Immature natural killer cell (primary cell): ENCODE results near the gene SGMS2. TPM values are rescaled to one million over a fixed set of nuclear protein-coding genes. Genes with fewer than 3 reads are reported as not detected.

Source experiments
- DNase-seq, 3 donors: peaks; one replicate each; pipeline ENCODE4 v3.0.0; 2022; ENCODE audit warnings: mixed read lengths in 1 of 3
- H3K27ac Mint-ChIP-seq, 6 donors: one replicate each; pipeline ENCODE4 v1.8.0; 2020; ENCODE audit warnings: mixed read lengths in 6 of 6, mild to moderate bottlenecking in 5 of 6, inconsistent platforms in 4 of 6, moderate library complexity in 3 of 6
- H3K27me3 Mint-ChIP-seq, 3 donors: one replicate each; pipeline ENCODE4 v1.8.0; 2020 to 2021; ENCODE audit warnings: low read depth in 3 of 3, mild to moderate bottlenecking in 3 of 3, mixed read lengths in 3 of 3, moderate library complexity in 3 of 3, inconsistent platforms in 1 of 3
- H3K36me3 Mint-ChIP-seq, 3 donors: one replicate each; pipeline ENCODE4 v1.8.0; 2020; ENCODE audit warnings: mixed read lengths in 3 of 3, inconsistent platforms in 2 of 3, mild to moderate bottlenecking in 2 of 3
- H3K4me1 Mint-ChIP-seq, 2 donors: one replicate each; pipeline ENCODE4 v1.8.0; 2020; ENCODE audit warnings: inconsistent platforms in 2 of 2, mild to moderate bottlenecking in 2 of 2, mixed read lengths in 2 of 2, moderate library complexity in 1 of 2
- H3K4me3 Mint-ChIP-seq, 5 donors: one replicate each; pipeline ENCODE4 v1.8.0; 2020; ENCODE audit warnings: mild to moderate bottlenecking in 5 of 5, mixed read lengths in 5 of 5, inconsistent platforms in 3 of 5, moderate library complexity in 3 of 5
- H3K9me3 Mint-ChIP-seq, 6 donors: one replicate each; pipeline ENCODE4 v1.8.0; 2020; ENCODE audit warnings: mild to moderate bottlenecking in 6 of 6, mixed read lengths in 6 of 6, inconsistent platforms in 4 of 6, moderate library complexity in 3 of 6
- polyA plus RNA-seq, 3 donors: library from polyadenylated mRNA; unstranded; fragments of 300-500 nt; fragmentation: Illumina TruSeq; gene quantifications; one replicate each; pipeline ENCODE4 v1.2.3, GENCODE V29; 2021

SGMS2 gene
- polyA plus RNA-seq, 3 donors from 2014 or later, result 0.56 TPM; not detected in 2

DNA sequence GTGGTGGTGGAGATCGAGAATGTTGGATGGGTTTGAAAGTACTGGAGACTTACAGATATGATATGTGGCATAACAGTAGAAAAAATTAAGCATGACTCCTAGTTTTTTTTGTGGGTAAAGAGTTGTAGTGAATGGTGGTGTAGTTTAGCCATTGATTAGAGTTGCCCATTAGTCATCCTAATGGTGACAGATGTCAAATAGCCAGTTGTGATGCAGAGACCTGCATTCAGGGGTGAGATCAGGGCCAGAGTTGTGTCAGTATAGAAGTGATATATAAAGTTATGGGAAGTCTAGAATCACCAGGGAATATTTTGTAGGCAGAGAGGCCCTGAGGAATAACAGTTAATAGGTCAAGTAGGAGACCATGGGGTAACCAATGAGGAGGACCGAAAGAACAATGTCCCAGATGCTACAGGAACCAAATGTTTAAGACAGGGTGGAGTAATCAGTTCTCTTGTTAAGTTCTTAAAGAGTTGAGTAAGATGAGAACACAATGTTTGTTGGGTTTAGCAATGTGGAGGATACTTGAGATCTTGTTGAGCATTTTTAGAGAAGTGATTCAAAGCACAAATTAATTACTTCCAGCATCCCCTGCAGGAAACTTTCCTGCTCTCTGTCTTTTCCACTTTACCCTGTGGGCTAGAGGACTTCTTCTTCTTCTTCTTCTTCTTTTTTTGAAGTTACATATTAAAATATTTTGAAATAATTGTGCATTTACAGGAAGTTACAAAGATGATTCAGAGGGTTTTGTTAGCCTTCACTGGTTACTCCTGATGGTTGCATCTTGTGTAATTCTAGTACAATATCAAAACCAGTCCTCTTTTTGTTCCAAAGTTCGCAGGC, 13.3 kb downstream of the SGMS2 start:
- no peak for DNase-seq
- Mint-ChIP-seq H3K36me3 (no peaks in the 10 kb centered on the region), H3K4me3 (no peak overlapping the region), H3K27ac (no peak overlapping the region), H3K9me3 (peaks cover 0 to 3% (median 0%) of the 10 kb centered on the region in 6 donors), H3K27me3 (no peaks in the 10 kb centered on the region), H3K4me1 (no peaks in the 10 kb centered on the region)

DNA sequence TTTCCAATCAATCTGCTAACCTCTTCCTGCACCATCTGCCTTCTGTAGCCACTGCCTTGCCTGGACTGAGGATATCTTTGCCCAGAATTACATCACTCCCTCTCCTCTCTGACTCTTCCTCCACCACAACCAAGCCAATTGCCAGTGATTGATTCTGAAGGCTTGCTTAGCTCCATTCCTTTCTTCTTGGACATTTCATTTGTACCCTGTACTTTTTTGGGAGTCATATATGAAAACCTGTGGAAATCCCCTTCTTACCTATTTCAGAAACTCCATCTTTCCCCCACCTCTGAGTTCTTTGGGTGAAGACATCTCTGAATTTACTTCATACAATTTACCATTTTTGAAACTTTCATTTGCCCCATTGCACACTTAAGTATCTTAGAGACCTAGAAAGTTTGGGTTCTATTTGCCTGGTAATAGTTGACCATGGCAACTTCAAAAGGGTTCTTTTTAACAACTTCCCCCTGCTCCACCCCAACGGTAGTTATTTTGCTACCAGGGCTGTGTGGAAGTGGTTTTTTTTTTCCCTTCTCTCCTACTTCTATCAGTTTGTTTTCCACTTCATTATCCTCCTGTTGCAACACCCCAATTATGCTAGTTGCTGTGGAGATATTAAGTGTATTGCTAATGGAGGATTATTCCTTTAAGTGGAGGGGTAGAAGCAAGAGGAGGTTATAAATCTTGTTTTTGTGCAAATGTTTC, 14.3 kb downstream of the SGMS2 start:
- no peak overlapping the region for H3K27ac Mint-ChIP-seq
- no peaks in the 10 kb centered on the region for H3K36me3 Mint-ChIP-seq
- H3K27me3 Mint-ChIP-seq, result peaks cover 0 to 2% (median 2%) of the 10 kb centered on the region in 3 donors
- peaks cover 0 to 3% (median 0%) of the 10 kb centered on the region in 6 donors for H3K9me3 Mint-ChIP-seq
- H3K4me3 Mint-ChIP-seq, result no peak overlapping the region
- no peaks in the 10 kb centered on the region for H3K4me1 Mint-ChIP-seq
- no peak for DNase-seq

DNA sequence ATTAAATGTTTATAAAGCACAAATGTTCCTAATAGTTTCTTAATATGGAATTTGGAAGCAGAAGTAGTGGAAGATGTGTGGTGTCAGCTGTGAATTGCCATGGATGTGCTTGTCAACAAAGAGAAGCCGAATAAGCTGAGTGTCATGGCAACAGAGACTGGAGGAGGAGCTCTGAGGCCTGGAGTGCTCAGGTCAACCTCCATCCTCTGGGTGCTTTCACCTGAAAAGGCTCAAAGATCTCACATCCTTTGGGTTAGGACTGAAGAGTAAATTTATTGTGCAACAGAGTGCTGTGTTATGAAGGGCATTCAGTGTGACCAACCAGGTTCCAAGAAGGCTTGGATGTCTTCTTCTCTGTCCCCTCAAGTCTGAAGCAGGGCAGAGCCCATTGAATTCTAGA, 18.7 kb downstream of the SGMS2 start:
- Mint-ChIP-seq H3K27ac (no peak overlapping the region), H3K4me1 (no peaks in the 10 kb centered on the region), H3K27me3 (peaks cover 0 to 4% (median 2%) of the 10 kb centered on the region in 3 donors), H3K9me3 (peaks cover 0 to 3% (median 0%) of the 10 kb centered on the region in 6 donors), H3K4me3 (no peak overlapping the region), H3K36me3 (no peaks in the 10 kb centered on the region)
- no peak for DNase-seq

DNA sequence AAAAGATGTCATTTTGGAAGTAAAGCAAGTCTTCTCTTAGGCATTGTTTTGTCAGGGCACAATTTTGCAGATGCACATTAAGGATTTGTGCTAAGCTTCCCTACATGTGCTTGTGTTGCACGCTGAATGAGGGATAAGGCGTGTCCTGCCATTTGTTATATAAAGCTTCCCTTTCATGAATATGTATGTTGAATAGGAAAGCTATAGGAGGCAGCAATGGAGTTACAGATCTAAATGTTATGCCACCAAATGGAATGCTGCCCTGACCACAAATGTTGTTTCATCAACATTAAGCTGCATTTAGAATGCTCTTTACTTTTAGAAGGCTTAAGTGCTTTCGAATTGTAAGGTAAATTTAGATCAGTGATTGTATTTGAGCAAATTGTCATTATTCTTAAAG, 20.9 kb downstream of the SGMS2 start:
- H3K9me3 Mint-ChIP-seq, result peaks cover 0 to 5% (median 0%) of the 10 kb centered on the region in 6 donors
- no peak overlapping the region for H3K4me3 Mint-ChIP-seq
- no peaks in the 10 kb centered on the region for H3K36me3 Mint-ChIP-seq
- H3K27me3 Mint-ChIP-seq, result peaks cover 0 to 4% (median 2%) of the 10 kb centered on the region in 3 donors
- no peak overlapping the region for H3K27ac Mint-ChIP-seq
- DNase-seq, result no peak
- no peaks in the 10 kb centered on the region for H3K4me1 Mint-ChIP-seq

DNA sequence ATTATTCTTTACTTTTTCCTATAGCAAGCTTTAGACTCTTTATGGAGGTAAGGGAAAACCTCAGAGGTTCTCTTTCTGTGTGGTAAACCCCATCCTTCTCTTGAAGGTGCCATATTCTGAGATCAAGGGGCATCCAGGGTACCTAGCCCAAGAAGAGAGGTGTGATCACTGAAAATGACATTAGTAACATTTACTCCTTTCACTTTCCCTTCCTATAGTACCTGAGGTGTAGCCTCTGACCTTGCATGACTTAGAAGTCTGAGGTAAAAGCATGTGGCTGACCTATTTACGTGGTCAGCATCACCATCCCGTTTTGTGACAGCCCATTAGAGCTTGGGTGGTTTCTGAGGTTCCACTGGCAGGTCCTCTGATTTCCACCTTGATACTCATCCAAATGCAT, 25.7 kb downstream of the SGMS2 start:
- no peak overlapping the region for H3K27ac Mint-ChIP-seq

DNA sequence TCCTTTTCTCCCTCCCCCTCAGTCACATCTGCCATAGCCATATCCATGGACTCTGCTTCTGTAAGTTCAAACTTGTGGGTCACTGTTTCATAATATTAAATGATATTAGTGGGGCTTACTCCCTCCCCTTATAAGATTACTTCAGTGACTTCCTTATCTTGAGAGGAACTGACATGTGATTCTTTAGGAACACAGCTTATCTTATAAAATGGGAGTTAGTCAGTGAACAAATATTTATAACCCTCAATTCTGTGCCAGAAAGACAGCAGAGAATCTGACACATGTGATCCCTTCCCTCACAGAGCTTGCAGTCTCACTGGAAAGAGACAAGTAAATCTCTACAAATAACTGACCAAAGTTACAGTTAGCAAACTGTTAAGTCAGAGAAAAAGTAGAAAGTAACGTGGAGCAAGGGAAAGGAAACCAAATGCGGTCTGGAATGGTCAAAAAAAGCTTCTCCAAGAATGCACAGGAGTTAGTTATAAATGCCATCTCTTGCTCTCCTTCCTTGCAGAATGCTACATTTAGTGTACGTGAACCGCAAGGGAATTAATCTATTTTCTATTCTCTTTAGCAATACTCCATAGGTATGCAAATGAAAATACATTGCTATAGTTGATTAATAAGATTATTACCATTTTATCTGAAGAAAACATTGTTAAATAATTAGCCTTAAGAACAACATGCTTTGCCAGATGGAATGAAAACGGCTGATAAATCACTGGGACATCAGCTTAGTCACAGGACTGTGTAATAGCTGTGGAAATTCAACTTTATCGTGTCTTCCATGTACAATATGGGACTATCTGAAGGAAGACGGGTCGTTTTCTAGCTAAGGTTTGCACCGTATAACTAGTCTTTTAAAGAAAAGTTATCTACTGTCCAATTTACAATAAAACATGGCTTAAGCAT, 29.0 kb downstream of the SGMS2 start:
- Mint-ChIP-seq H3K27me3 (peaks cover 0 to 4% (median 3%) of the 10 kb centered on the region in 3 donors), H3K4me1 (no peaks in the 10 kb centered on the region), H3K36me3 (no peaks in the 10 kb centered on the region), H3K27ac (no peak overlapping the region), H3K9me3 (peaks cover 0 to 2% (median 0%) of the 10 kb centered on the region in 6 donors), H3K4me3 (no peak overlapping the region)
- no peak for DNase-seq

More for the DNA sequence above, 25.7 kb downstream of the SGMS2 start:
- Mint-ChIP-seq H3K27me3 (peaks cover 0 to 3% (median 1%) of the 10 kb centered on the region in 3 donors), H3K9me3 (peaks cover 0 to 5% (median 0%) of the 10 kb centered on the region in 6 donors), H3K4me1 (no peaks in the 10 kb centered on the region), H3K36me3 (no peaks in the 10 kb centered on the region), H3K4me3 (no peak overlapping the region)
- peak in 1 of 3 donors; percentile 10 for DNase-seq

DNA sequence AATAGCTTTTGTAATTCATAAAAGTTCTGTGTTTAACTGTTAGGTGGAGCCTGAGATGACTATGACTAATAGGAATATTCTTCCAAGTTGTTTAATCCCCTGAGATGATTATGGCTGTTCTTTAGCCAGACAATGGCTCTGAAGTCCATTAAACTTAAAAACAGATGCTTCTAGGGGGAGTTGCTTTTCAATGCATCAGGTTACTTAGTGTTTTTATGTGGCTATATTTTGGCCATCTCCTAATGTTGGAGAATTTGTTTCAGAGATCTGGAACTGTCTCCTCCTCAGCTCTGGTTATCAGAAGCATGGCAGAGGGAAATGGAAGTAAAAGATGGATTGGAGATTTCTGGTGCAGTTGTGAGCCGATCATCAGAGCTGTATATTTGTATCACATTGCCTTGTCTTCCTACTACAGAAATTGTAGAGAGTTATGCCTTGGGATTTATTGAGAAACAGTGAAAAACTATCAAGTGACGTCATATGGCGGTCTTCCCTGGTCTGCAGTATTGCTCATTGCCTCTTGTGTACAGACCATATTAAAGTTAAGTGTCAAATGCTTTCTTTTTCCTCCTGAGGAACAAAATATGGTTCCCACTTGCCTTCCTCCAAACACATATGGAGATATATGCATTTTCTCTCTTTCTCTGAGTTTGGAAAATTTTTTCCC, 29.8 kb downstream of the SGMS2 start:
- Mint-ChIP-seq H3K36me3 (no peaks in the 10 kb centered on the region), H3K27me3 (peaks cover 0 to 5% (median 3%) of the 10 kb centered on the region in 3 donors), H3K9me3 (peaks cover 0 to 2% (median 0%) of the 10 kb centered on the region in 6 donors), H3K4me1 (no peaks in the 10 kb centered on the region), H3K4me3 (no peak overlapping the region), H3K27ac (no peak overlapping the region)
- DNase-seq, result no peak

DNA sequence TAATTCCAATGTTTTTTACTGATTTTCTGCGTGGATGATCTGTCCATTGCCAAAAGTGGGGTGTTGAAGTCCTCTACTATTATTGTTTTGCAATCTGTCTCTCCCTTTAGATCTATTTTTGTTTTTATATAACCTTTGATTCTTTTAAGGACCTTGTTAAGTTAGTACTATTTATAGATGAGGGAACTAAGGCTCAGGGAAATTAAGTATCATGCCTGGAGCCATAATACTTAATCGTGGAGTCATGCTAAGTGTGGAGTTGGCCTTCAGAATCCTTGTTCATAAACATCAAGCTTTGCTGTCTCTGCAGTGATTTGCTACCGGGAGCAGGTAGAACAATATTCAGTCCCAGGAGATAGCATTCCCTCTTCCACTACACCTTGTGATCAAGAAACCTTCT, 31.0 kb downstream of the SGMS2 start:
- DNase-seq, result no peak
- H3K27me3 Mint-ChIP-seq, result peaks cover 0 to 7% (median 3%) of the 10 kb centered on the region in 3 donors
- H3K4me3 Mint-ChIP-seq, result no peak overlapping the region
- no peaks in the 10 kb centered on the region for H3K4me1 Mint-ChIP-seq
- no peak overlapping the region for H3K27ac Mint-ChIP-seq
- no peaks in the 10 kb centered on the region for H3K36me3 Mint-ChIP-seq
- H3K9me3 Mint-ChIP-seq, result no peaks in the 10 kb centered on the region

DNA sequence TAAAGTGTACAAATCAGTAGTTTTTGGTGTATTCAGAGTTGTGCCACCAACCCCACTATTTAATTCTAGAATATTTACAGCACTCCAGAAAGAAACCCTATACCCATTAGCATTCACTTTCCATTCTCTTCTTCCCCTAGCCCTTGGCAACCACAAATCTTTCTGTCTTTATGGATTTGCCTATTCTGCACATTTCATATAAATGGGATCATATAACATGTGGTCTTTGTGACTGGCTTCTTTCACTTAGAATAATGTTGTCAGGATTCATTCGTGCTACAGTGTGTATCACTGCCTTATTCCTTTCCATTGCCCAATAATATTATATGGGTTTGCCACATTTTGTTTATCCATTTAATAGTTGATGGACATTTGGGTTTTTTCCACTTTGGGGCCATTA, 32.2 kb downstream of the SGMS2 start:
- Mint-ChIP-seq H3K27me3 (peaks cover 0 to 7% (median 3%) of the 10 kb centered on the region in 3 donors), H3K9me3 (no peaks in the 10 kb centered on the region), H3K27ac (no peak overlapping the region), H3K4me1 (no peaks in the 10 kb centered on the region), H3K4me3 (no peak overlapping the region), H3K36me3 (no peaks in the 10 kb centered on the region)
- no peak for DNase-seq

DNA sequence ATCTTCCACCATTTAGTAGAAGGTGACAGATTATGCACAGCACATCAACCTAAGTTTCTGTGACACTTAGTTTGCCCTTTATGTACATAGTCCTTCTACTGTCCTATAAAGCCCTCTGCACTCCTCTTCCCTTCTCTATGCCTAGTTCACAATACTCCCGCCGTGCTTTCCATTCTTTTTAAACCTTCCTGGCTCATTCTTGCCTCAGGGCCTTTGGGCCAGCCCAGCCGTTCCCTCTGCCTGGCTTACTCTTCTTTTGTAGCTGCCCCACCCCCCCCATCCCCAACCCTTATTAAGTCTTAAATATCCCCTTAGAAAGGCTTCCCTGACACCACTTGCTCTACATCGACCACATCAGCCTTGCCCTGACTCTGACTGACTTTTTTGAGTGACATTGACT, 33.0 kb downstream of the SGMS2 start:
- peaks cover 0 to 7% (median 3%) of the 10 kb centered on the region in 3 donors for H3K27me3 Mint-ChIP-seq
- H3K4me1 Mint-ChIP-seq, result no peaks in the 10 kb centered on the region
- H3K9me3 Mint-ChIP-seq, result no peaks in the 10 kb centered on the region
- H3K36me3 Mint-ChIP-seq, result no peaks in the 10 kb centered on the region
- H3K27ac Mint-ChIP-seq, result no peak overlapping the region
- no peak for DNase-seq
- no peak overlapping the region for H3K4me3 Mint-ChIP-seq

DNA sequence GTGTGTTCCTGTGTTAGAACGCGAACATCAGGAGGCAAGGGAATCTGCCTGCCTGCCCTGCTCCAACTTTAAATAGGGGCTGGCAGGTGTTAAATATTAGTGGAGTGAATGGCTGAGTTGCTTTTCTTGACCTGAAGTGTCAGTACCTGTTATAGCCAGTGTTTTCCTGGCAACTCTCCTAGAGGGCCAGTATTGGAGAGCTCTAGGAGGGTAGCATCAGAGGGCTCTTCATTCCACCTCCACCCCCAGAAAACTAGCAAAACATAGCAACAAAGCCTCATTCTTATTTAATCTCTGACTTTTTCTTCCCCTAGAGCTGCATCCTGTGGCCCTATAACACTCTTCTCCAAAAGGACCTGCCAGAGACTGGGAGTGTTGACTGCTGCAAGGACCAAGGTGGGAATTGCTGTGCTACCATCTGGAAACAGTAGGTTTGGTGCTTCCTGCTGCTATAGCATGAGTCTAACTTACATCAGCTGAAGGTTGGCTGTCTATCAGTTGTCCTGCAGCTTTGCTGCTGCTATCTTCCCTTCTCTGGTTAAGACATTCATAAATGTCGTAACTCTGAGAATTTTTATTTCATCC, 33.5 kb downstream of the SGMS2 start:
- H3K27me3 Mint-ChIP-seq, result peaks cover 0 to 7% (median 3%) of the 10 kb centered on the region in 3 donors
- no peak overlapping the region for H3K4me3 Mint-ChIP-seq
- H3K9me3 Mint-ChIP-seq, result no peaks in the 10 kb centered on the region
- H3K27ac Mint-ChIP-seq, result no peak overlapping the region
- DNase-seq, result no peak
- H3K36me3 Mint-ChIP-seq, result no peaks in the 10 kb centered on the region
- H3K4me1 Mint-ChIP-seq, result no peaks in the 10 kb centered on the region

DNA sequence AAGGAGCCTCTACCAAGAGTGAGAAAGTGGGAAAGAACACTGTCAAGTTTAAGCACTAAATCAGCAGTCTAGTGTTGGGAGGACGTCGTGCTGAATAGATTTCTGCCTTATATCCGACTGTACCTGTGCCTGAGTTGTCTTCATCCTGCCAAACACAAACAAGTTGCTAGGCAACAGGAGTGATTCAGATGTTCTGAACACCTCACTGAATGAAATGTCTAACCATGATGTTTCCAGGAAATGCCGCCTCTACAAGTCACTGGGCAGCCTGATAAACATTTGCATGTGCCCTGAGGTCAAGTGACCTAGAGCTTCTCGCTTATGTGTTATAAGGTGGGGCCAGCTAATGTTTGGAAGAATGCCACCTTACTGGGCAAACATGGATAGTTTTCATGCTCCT, 37.9 kb downstream of the SGMS2 start:
- no peaks in the 10 kb centered on the region for H3K4me1 Mint-ChIP-seq
- no peak overlapping the region for H3K4me3 Mint-ChIP-seq
- H3K9me3 Mint-ChIP-seq, result no peaks in the 10 kb centered on the region
- DNase-seq, result no peak
- H3K36me3 Mint-ChIP-seq, result no peaks in the 10 kb centered on the region
- no peak overlapping the region for H3K27ac Mint-ChIP-seq
- H3K27me3 Mint-ChIP-seq, result peaks cover 0 to 5% (median 0%) of the 10 kb centered on the region in 3 donors

DNA sequence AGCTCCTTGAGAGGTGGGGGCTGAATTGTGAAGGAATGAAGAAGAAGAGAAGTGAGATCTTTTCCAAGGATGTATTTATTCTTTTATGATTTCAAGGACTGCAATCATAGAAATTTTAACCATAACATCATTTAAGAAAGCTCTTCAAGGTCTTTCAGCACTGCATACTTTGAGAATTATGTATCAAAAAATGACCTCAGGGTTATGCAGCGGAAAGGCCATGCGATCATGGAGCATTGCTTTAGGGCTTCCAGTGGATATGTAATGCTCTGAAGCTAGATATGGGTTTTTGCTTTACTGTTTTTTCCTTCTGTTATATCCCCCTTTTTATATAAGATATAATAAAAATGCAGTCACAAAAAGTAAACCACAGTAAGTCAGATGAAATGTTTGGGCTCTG, 38.7 kb downstream of the SGMS2 start:
- H3K27me3 Mint-ChIP-seq, result peaks cover 0 to 3% (median 0%) of the 10 kb centered on the region in 3 donors
- H3K9me3 Mint-ChIP-seq, result no peaks in the 10 kb centered on the region
- no peak for DNase-seq
- no peak overlapping the region for H3K4me3 Mint-ChIP-seq
- H3K4me1 Mint-ChIP-seq, result no peaks in the 10 kb centered on the region
- no peak overlapping the region for H3K27ac Mint-ChIP-seq
- H3K36me3 Mint-ChIP-seq, result no peaks in the 10 kb centered on the region
